ENCODE results near the gene CPB2. TPM values are rescaled to one million over a fixed set of nuclear protein-coding genes. Genes with fewer than 3 reads are reported as not detected.

Gene CPB2
- polyA plus RNA-seq, 1 donor (not counting 4 experiments of a cell fraction or from before 2014, with no cell fraction given): 0.26 TPM

- FAIRE-seq: no peak
- TF ChIP-seq CTCF (optimal IDR thresholded peaks at IDR 0.05 in 1 of 3, IDR thresholded peaks at IDR 0.05 in 1 of 3, conservative IDR thresholded peaks at IDR 0.05 in 1 of 3; ENCODE audit: extremely low read depth in 1 of 3, insufficient read depth in 2 of 3, low read length in 3 of 3) (no peak), EZH2 (IDR thresholded peaks at IDR 0.05; ENCODE audit: low read length) (no peak)
- Histone ChIP-seq H3K9me1 (ENCODE audit: control insufficient read depth, extremely low read depth, insufficient read depth, low read length) (no peaks in the 10 kb centered on the region), H2AFZ (ENCODE audit: control insufficient read depth, low read length) (no peak overlapping the region), H3K4me1 (ENCODE audit: control insufficient read depth, extremely low read depth, insufficient read depth, low read length) (no peaks in the 10 kb centered on the region), H3K36me3 (ENCODE audit: control insufficient read depth in 2 of 2, extremely low read depth in 1 of 2, insufficient read depth in 2 of 2, low read length in 2 of 2) (peaks cover 0 to 3% of the 10 kb centered on the region in 2 experiments), H3K4me2 (ENCODE audit: control insufficient read depth, extremely low read depth, insufficient read depth, low read depth, low read length) (no peak overlapping the region), H4K20me1 (ENCODE audit: control insufficient read depth, extremely low read depth, insufficient read depth, low read length) (no peaks in the 10 kb centered on the region), H3K4me3 (ENCODE audit: control insufficient read depth in 2 of 3, extremely low read depth in 1 of 3, insufficient read depth in 2 of 3, low read depth in 1 of 3, low read length in 3 of 3) (no peak overlapping the region), H3K27ac (ENCODE audit: control insufficient read depth, insufficient read depth, low read length) (no peak overlapping the region), H3K27me3 (ENCODE audit: control insufficient read depth, extremely low read depth, insufficient read depth, low read length) (no peaks in the 10 kb centered on the region), H3K9me3 (ENCODE audit: control insufficient read depth, low read depth, low read length) (no peaks in the 10 kb centered on the region), H3K9ac (ENCODE audit: control insufficient read depth, extremely low read depth, insufficient read depth, low read length) (no peak overlapping the region), H3K79me2 (ENCODE audit: control insufficient read depth, insufficient read depth, low read length) (peaks cover 15% of the 10 kb centered on the region)
- dilution Hi-C loops (cut with MboI; ENCODE audit: extremely low pct_ligation_motif_present, low sequenced_read_pairs): no loop called here
- DNase-seq (ENCODE audit: low read depth, low spot score): no peak
Measured at GRCh38 chr13:46039411-46040182, 65.2 kb downstream of the CPB2 start.

DNA sequence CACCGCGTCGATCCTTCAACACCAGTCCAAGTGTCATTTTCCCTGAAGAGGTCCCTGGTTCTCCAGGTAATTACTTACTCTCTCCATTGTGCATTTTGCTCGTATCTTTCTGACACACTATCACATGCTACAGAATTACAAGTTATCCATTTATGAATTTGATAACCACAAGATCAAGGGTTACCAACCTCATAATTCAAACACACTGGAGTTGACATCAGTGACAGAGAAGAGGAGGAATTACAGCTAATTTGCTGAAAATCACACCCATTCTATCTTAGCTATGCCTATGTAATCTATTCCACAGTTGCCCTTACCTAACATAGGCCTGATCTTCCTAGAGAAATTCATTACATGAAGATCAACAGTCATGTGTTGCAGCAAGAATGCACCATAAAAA is 66.5 kb downstream of the CPB2 start:
- Histone ChIP-seq H3K9me3 (ENCODE audit: control insufficient read depth, low read depth, low read length) (no peaks in the 10 kb centered on the region), H3K27me3 (ENCODE audit: control insufficient read depth, extremely low read depth, insufficient read depth, low read length) (no peaks in the 10 kb centered on the region), H2AFZ (ENCODE audit: control insufficient read depth, low read length) (no peak overlapping the region), H3K4me3 (ENCODE audit: control insufficient read depth in 2 of 3, extremely low read depth in 1 of 3, insufficient read depth in 2 of 3, low read depth in 1 of 3, low read length in 3 of 3) (no peak overlapping the region), H3K9ac (ENCODE audit: control insufficient read depth, extremely low read depth, insufficient read depth, low read length) (no peak overlapping the region), H3K36me3 (ENCODE audit: control insufficient read depth in 2 of 2, extremely low read depth in 1 of 2, insufficient read depth in 2 of 2, low read length in 2 of 2) (peaks cover 0 to 3% of the 10 kb centered on the region in 2 experiments), H3K9me1 (ENCODE audit: control insufficient read depth, extremely low read depth, insufficient read depth, low read length) (no peaks in the 10 kb centered on the region), H3K4me2 (ENCODE audit: control insufficient read depth, extremely low read depth, insufficient read depth, low read depth, low read length) (no peak overlapping the region), H3K79me2 (ENCODE audit: control insufficient read depth, insufficient read depth, low read length) (peaks cover 12% of the 10 kb centered on the region), H4K20me1 (ENCODE audit: control insufficient read depth, extremely low read depth, insufficient read depth, low read length) (no peaks in the 10 kb centered on the region), H3K27ac (ENCODE audit: control insufficient read depth, insufficient read depth, low read length) (no peak overlapping the region), H3K4me1 (ENCODE audit: control insufficient read depth, extremely low read depth, insufficient read depth, low read length) (no peaks in the 10 kb centered on the region)
- FAIRE-seq (no peak), DNase-seq (ENCODE audit: low read depth, low spot score) (no peak)
- dilution Hi-C loops (cut with MboI; ENCODE audit: extremely low pct_ligation_motif_present, low sequenced_read_pairs): no loop called here
- no peak for TF ChIP-seq CTCF (optimal IDR thresholded peaks at IDR 0.05 in 1 of 3, IDR thresholded peaks at IDR 0.05 in 1 of 3, conservative IDR thresholded peaks at IDR 0.05 in 1 of 3; ENCODE audit: extremely low read depth in 1 of 3, insufficient read depth in 2 of 3, low read length in 3 of 3)
- TF ChIP-seq EZH2 (IDR thresholded peaks at IDR 0.05; ENCODE audit: low read length): no peak
